Measurements from ENCODE around the gene SRXN1. TPM values are rescaled to one million over a fixed set of nuclear protein-coding genes. Genes with fewer than 3 reads are reported as not detected.

SRXN1 gene
- total and polyA plus RNA-seq, 2 donors (not counting 3 experiments of a cell fraction or from before 2014, with no cell fraction given): 19.3 to 24.9 TPM

- CTCF ChIA-PET: interaction anchor here (1.9 kb wide), 1 partner anchor 9 kb away, joined by 9 read pairs; no protein-coding TSS in a partner anchor
- POLR2A ChIA-PET: no interaction called here
Observed at GRCh38 chr20:676315-676937, 23.4 kb upstream of the SRXN1 start.

More at GRCh38 chr20:676315-676937, 23.4 kb upstream of the SRXN1 start:
- Histone ChIP-seq H3K27me3 (ENCODE audit: control insufficient read depth in 2 of 2, insufficient read depth in 2 of 2, low read length in 2 of 2) (peaks cover 37 to 46% of the 10 kb centered on the region in 2 experiments), H3K9me3 (replicated peaks; ENCODE audit: control insufficient read depth, insufficient read depth, low read length) (no peaks in the 10 kb centered on the region), H3K36me3 (ENCODE audit: control insufficient read depth in 2 of 2, extremely low read depth in 1 of 2, insufficient read depth in 2 of 2, low read length in 2 of 2) (no peaks in the 10 kb centered on the region), H3K79me2 (ENCODE audit: control insufficient read depth, insufficient read depth, low read length) (no peaks in the 10 kb centered on the region), H2AFZ (ENCODE audit: low read depth, low read length) (no peak overlapping the region), H3K9ac (replicated peaks; ENCODE audit: extremely low read depth, insufficient read depth, low read length) (no peak overlapping the region), H3K9me1 (replicated peaks; ENCODE audit: control insufficient read depth, extremely low read depth, insufficient read depth, low read length) (no peaks in the 10 kb centered on the region), H3K27ac (ENCODE audit: insufficient read depth, low read depth, low read length) (no peak overlapping the region), H3K4me1 (ENCODE audit: control insufficient read depth, extremely low read depth, insufficient read depth, low read length) (no peaks in the 10 kb centered on the region), H3K4me3 (replicated peaks in 1 of 3; ENCODE audit: insufficient read depth in 1 of 3, low read depth in 1 of 3, low read length in 3 of 3) (no peak overlapping the region), H4K20me1 (replicated peaks; ENCODE audit: control insufficient read depth, extremely low read depth, insufficient read depth, low read length) (no peaks in the 10 kb centered on the region), H3K4me2 (ENCODE audit: insufficient read depth, low read length) (no peak overlapping the region)
- intact Hi-C loops (cut with micrococcal nuclease): no loop called here
- BruUV-seq (replicated peaks): no TSS peak
- no peak for TF ChIP-seq EZH2 (IDR thresholded peaks at IDR 0.05; ENCODE audit: borderline replicate concordance, low read depth, low read length, severe bottlenecking)
- TF ChIP-seq POLR2AphosphoS5 (IDR thresholded peaks at IDR 0.05; ENCODE audit: insufficient read depth, low read depth, low read length): no peak
- TF ChIP-seq FOS (IDR thresholded peaks at IDR 0.05; ENCODE audit: borderline replicate concordance, insufficient read depth, low read length): no peak
- TF ChIP-seq JUN (IDR thresholded peaks at IDR 0.05; ENCODE audit: borderline replicate concordance, insufficient read depth, insufficient read length, low read depth): no peak
- no peak for TF ChIP-seq GATA2 (IDR thresholded peaks at IDR 0.05; ENCODE audit: insufficient read depth, insufficient read length, low read depth, low read length)
- no peak for TF ChIP-seq POLR2A (IDR thresholded peaks at IDR 0.05; ENCODE audit: low read depth, low read length)
- TF ChIP-seq MAX (IDR thresholded peaks at IDR 0.05; ENCODE audit: insufficient read depth, insufficient read length): no peak
- no peak for TF ChIP-seq MYC (IDR thresholded peaks at IDR 0.05; ENCODE audit: low read depth, low read length)
- TF ChIP-seq, protein P1, sequence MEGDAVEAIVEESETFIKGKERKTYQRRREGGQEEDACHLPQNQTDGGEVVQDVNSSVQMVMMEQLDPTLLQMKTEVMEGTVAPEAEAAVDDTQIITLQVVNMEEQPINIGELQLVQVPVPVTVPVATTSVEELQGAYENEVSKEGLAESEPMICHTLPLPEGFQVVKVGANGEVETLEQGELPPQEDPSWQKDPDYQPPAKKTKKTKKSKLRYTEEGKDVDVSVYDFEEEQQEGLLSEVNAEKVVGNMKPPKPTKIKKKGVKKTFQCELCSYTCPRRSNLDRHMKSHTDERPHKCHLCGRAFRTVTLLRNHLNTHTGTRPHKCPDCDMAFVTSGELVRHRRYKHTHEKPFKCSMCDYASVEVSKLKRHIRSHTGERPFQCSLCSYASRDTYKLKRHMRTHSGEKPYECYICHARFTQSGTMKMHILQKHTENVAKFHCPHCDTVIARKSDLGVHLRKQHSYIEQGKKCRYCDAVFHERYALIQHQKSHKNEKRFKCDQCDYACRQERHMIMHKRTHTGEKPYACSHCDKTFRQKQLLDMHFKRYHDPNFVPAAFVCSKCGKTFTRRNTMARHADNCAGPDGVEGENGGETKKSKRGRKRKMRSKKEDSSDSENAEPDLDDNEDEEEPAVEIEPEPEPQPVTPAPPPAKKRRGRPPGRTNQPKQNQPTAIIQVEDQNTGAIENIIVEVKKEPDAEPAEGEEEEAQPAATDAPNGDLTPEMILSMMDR (IDR thresholded peaks at IDR 0.05; ENCODE audit: extremely low read depth in 1 of 2, insufficient read depth in 1 of 2, low read depth in 1 of 2, low read length in 2 of 2): no peak
- dilution Hi-C loops (cut with MboI; ENCODE audit: extremely low pct_ligation_motif_present, low sequenced_read_pairs): no loop called here
- no peak for DNase-seq (ENCODE audit: low read depth, low spot score)
- FAIRE-seq: no peak
